PC-9 (cell line): ENCODE data around the gene RFC4. TPM values are rescaled to one million over a fixed set of nuclear protein-coding genes. Genes with fewer than 3 reads are reported as not detected.

Experiments
- BruUV-seq: library from RNA; stranded (reverse); fragments of 400-500 nt; replicated peaks from 2 replicates; lab custom pipeline; 2021; lab: Mats Ljungman, UMichigan
- CTCF ChIA-PET: fragments of 300-600 bp; sonication (Branson Sonifier 250); formaldehyde crosslinking; loops from one replicate; lab custom pipeline; 2022; ENCODE audit warnings: antibody characterized with exemption; lab: Charles Lee
- POLR2A ChIA-PET: fragments of 300-600 bp; sonication (Branson Sonifier 250); formaldehyde crosslinking; loops from one replicate; lab custom pipeline; 2022; ENCODE audit warnings: antibody characterized with exemption; ENCODE audit not compliant: unreplicated experiment; lab: Charles Lee
- DNase-seq, 2 experiments: peaks; one replicate each; pipeline versions ENCODE4 v3.0.0 to v3.0.0-alpha.2; 2015 to 2022; ENCODE audit warnings: mixed read lengths in 1 of 2
- H2AFZ ChIP-seq: fragments of 200-600 bp; sonication (generic); 2 replicates; pipeline ENCODE4 v1.8.1; 2017; ENCODE audit warnings: antibody characterized with exemption
- H3F3A ChIP-seq: fragments of 200-600 bp; sonication (generic); 2 replicates; pipeline ENCODE4 v1.8.1; 2017; ENCODE audit warnings: antibody characterized with exemption, mild to moderate bottlenecking, low read depth; ENCODE audit not compliant: insufficient read depth
- H3K27ac ChIP-seq: fragments of 200-600 bp; sonication (generic); 2 replicates; pipeline ENCODE4 v1.6.1; 2016; ENCODE audit warnings: mixed run types
- H3K27me3 ChIP-seq: fragments of 200-600 bp; sonication (generic); 2 replicates; pipeline ENCODE4 v1.6.1; 2016; ENCODE audit warnings: low read depth, mixed run types; ENCODE audit not compliant: insufficient read depth
- H3K36me3 ChIP-seq: fragments of 200-600 bp; sonication (generic); 2 replicates; pipeline ENCODE4 v1.6.1; 2016; ENCODE audit warnings: low read depth, mixed run types
- H3K4me1 ChIP-seq: fragments of 200-600 bp; sonication (generic); replicated peaks from 2 replicates; pipeline ENCODE4 v1.6.1; 2016; ENCODE audit warnings: mixed run types; ENCODE audit not compliant: insufficient read depth
- H3K4me2 ChIP-seq: fragments of 200-600 bp; sonication (generic); 2 replicates; pipeline ENCODE4 v1.6.1; 2017; ENCODE audit warnings: mixed run types
- H3K4me3 ChIP-seq: fragments of 200-600 bp; sonication (generic); 2 replicates; pipeline ENCODE4 v1.6.1; 2016; ENCODE audit warnings: mixed run types
- H3K79me2 ChIP-seq: fragments of 200-600 bp; sonication (generic); 2 replicates; pipeline ENCODE4 v1.6.1; 2017; ENCODE audit warnings: low read depth, mixed run types
- H3K9me2 ChIP-seq: fragments of 200-600 bp; sonication (generic); 2 replicates; pipeline ENCODE4 v1.8.1; 2017; ENCODE audit warnings: mild to moderate bottlenecking; ENCODE audit not compliant: insufficient read depth
- H3K9me3 ChIP-seq: fragments of 200-600 bp; sonication (generic); 2 replicates; pipeline ENCODE4 v1.8.1; 2016; ENCODE audit warnings: low read depth; ENCODE audit not compliant: insufficient read depth
- H4K20me1 ChIP-seq: fragments of 200-600 bp; sonication (generic); 2 replicates; pipeline ENCODE4 v1.8.1; 2017; ENCODE audit not compliant: insufficient read depth
- EZH2 ChIP-seq: fragments of 200-600 bp; sonication (generic); IDR thresholded peaks from 2 replicates; pipeline ENCODE4 v1.8.0; 2017; ENCODE audit warnings: antibody characterized with exemption, low read depth
- intact Hi-C: fragments of 100-400 bp; cut with micrococcal nuclease; formaldehyde crosslinking; loops from one replicate; pipeline ENCODE4 v1.10.0; 2022; ENCODE audit not compliant: unreplicated experiment
- microRNA-seq: library from miRNA; unstranded; fragments of <30 nt; microRNA quantifications from one replicate; pipeline ENCODE4 v1.2.0, GENCODE V29; 2021; ENCODE audit warnings: borderline number of aligned reads, borderline replicate concordance
- total RNA-seq: library from RNA; stranded (reverse); gene quantifications from 2 replicates; pipeline ENCODE4 v1.2.3, GENCODE V29; 2021
- TF ChIP-seq, protein P1 (sequence below): fragments of 200-600 bp; sonication (generic); conservative IDR thresholded peaks from 2 replicates; pipeline ENCODE4 v1.6.1; 2017; ENCODE audit warnings: mixed run types, antibody characterized with exemption, mild to moderate bottlenecking, moderate library complexity

RFC4 gene
- total RNA-seq, 1 experiment from 2014 or later: 94.5 TPM

- no peak overlapping the region for H2AFZ ChIP-seq
- intact Hi-C loops: no loop called here
- H3K9me2 ChIP-seq: no peaks in the 10 kb centered on the region
- H3K27ac ChIP-seq: no peak overlapping the region
- H3K79me2 ChIP-seq: no peaks in the 10 kb centered on the region
- H3K9me3 ChIP-seq: no peaks in the 10 kb centered on the region
- H3F3A ChIP-seq: no peaks in the 10 kb centered on the region
- H3K4me1 ChIP-seq: 0 out of 2 replicates have a peak, but pooled peaks cover 3% of the 10 kb centered on the region
- CTCF ChIA-PET: no interaction called here
- no peaks in the 10 kb centered on the region for H4K20me1 ChIP-seq
- no peaks in the 10 kb centered on the region for H3K36me3 ChIP-seq
- H3K4me2 ChIP-seq: no peak overlapping the region
- BruUV-seq: no TSS peak
- DNase-seq: no peak
- POLR2A ChIA-PET: no interaction called here
- H3K4me3 ChIP-seq: no peak overlapping the region
- no peak for TF ChIP-seq EZH2
- TF ChIP-seq, protein P1, sequence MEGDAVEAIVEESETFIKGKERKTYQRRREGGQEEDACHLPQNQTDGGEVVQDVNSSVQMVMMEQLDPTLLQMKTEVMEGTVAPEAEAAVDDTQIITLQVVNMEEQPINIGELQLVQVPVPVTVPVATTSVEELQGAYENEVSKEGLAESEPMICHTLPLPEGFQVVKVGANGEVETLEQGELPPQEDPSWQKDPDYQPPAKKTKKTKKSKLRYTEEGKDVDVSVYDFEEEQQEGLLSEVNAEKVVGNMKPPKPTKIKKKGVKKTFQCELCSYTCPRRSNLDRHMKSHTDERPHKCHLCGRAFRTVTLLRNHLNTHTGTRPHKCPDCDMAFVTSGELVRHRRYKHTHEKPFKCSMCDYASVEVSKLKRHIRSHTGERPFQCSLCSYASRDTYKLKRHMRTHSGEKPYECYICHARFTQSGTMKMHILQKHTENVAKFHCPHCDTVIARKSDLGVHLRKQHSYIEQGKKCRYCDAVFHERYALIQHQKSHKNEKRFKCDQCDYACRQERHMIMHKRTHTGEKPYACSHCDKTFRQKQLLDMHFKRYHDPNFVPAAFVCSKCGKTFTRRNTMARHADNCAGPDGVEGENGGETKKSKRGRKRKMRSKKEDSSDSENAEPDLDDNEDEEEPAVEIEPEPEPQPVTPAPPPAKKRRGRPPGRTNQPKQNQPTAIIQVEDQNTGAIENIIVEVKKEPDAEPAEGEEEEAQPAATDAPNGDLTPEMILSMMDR: no peak
- H3K27me3 ChIP-seq: no peaks in the 10 kb centered on the region
Measured at GRCh38 chr3:186742618-186743380, 63.5 kb downstream of the RFC4 start.

Small RNA genes within 50 kb of the gene (microRNA-seq; reads per million reads assigned to microRNA genes)
- 36.4 reads per million, percentile 38 among the genes with 10 or more reads in this experiment for gene MIR1248

Other genes with a start within 250 kb of the RFC4 start
- 11.1 and 16.2 TPM in 2 replicates for gene TBCCD1, start 239.1 kb downstream of the RFC4 start, total RNA-seq
- gene DNAJB11, start 235.8 kb downstream of the RFC4 start, total RNA-seq: 53.8 and 71.3 TPM in 2 replicates
- gene AHSG, start 193.4 kb downstream of the RFC4 start, total RNA-seq: not detected in 2 replicates
- gene FETUB, start 166.1 kb downstream of the RFC4 start, total RNA-seq: not detected in 2 replicates
- 0.58 and 1.3 TPM in 2 replicates for gene HRG, start 140.5 kb downstream of the RFC4 start, total RNA-seq
- gene KNG1, start 89.1 kb downstream of the RFC4 start, total RNA-seq: not detected in 2 replicates
- 446 and 618 TPM in 2 replicates for gene EIF4A2, start 22.9 kb downstream of the RFC4 start, total RNA-seq
- not detected in 2 replicates for gene ADIPOQ, start 36.2 kb upstream of the RFC4 start, total RNA-seq
- gene ST6GAL1, start 124.0 kb upstream of the RFC4 start, total RNA-seq: 25.6 and 41.4 TPM in 2 replicates